ENCODE data around the gene MTREX.
A peak's percentile ranks its signal among the peaks of the same experiment; 100 is the strongest.

MTREX gene

DNA sequence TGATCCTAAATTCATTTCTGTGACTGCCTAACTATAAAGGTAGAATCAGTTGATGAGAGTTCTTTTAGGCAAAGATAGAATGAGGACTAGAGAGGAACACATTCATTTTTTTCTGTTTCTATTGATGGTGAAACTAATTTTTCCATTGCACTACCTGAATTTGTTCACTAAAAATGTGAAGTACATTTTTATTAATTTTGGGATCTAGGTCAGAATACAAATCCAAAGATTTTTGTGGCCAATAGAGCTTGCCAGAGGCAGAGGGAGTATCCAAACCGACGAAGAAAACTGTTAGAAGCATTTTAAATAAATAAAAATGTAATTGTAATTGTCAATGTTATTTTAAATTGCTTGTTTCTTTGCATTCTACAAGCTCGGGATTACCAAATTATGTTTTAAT, 78.1 kb downstream of the MTREX start:
- no peak for DNase-seq

GRCh38 chr5:55386356-55386755, 78.6 kb downstream of the MTREX start:
- no peak for DNase-seq

GRCh38 chr5:55387865-55388264, 80.1 kb downstream of the MTREX start:
- no peak for DNase-seq

- DNase-seq, result no peak
These were observed 83.9 kb downstream of the MTREX start for GRCh38 chr5:55391707-55392106.

DNA sequence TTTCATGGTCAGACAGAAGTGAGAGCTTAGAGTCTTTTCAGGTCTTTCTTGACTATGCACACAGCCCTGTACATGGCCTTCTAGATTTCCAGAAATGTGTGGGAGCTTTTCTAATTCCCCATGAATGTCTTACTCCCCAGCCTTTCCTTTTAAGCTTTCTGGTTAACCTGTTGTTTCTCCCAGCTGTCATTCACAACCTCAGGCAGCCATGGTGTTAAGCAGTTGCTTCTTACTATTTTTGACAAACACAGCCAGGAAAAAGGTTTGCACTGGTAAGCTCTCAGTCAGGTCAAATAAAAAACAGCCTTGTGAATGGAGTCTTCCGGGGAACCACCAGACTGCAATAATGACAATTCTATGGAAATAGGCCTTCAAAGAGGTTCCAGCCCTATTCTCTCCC, 84.9 kb downstream of the MTREX start:
- DNase-seq, result no peak

GRCh38 chr5:55393501-55394175, 85.8 kb downstream of the MTREX start:
- DNase-seq, result no peak

- DNase-seq, result no peak
These were observed 94.4 kb downstream of the MTREX start for GRCh38 chr5:55402199-55402598.

DNA sequence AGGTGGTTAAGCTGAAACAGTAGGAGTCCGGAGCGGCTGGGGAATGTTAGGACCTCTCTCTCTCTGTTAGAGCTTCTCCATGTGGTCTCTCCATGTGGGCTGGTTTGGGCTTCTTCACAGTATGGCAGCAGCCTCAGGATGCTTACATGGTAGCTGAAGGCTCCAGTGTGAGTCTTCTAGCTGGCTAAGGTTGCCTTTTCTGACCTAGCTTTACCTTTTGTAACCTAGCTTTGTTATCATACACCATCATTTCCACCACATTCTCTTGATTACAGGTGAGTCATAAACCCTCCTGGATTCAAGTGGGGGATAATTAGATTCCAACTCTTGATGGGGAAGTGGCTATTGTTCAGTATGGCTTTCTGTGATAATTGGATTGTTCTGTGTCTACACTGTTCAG, 98.5 kb downstream of the MTREX start:
- DNase-seq, result peak; percentile 46

DNA sequence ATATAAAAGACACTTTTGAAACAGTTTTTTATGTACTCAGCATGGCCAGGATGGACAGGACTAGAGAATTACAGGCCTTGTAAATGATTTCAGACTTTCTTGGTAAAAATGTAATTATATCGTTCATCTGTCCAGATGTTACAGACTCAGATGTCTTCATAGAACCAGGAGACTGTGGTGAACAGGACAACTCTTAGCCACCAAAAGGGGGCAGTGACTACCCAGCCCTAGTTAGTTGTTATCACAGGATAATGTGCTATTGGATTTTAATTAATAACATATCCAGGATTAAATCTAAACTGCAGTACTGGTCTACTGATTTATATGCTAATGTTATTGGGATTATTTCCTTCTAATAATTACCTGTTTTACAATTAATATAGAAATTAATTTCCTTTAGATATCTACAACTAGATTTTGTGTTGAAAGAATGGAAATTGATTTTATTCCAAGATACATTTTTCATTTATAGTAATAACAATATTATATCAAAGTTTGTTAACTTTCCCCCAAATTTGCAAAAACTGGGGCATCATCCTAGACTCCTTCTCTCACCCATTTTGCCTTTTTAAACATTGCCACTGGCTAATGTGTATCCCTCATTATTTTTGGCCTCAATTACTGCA, 99.4 kb downstream of the MTREX start:
- peak; percentile 18 for DNase-seq

DNA sequence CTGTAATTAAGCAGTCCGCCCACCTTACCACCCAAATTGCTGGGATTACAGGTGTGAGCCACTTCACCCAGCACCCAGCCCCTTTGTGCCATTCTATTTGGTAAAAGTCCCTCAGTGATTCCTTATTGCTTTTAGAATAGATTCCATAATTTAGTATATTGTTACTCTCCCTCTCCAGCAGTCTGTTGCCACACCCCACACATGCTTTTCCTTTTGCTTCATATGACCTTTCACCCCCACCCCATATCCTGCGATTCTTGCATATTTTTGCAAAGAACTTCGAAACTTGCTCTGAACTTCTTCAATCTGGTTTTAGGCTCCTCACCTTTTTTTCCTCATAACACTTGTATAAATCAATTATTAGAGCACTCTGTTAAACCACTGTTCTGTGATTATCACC, 100.2 kb downstream of the MTREX start:
- no peak for DNase-seq

DNA sequence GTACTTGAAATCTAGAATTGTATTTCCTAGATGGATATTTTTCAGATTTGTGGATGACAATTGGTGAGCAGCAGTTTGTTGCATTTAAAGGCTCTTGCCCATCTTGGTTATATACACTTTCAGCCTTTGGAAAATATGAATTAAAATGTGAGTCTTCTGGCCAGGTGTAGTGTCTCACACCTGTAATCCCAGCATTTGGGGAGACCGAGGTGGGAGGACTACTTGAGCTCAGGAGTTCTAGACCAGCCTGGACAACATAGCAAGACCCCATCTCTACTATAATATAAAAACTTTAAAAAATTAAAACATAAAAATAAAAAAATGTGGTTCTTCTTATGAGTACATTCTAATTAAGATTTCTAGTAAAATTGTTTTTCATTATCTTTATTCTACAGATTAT, 102.0 kb downstream of the MTREX start:
- DNase-seq, result no peak

DNA sequence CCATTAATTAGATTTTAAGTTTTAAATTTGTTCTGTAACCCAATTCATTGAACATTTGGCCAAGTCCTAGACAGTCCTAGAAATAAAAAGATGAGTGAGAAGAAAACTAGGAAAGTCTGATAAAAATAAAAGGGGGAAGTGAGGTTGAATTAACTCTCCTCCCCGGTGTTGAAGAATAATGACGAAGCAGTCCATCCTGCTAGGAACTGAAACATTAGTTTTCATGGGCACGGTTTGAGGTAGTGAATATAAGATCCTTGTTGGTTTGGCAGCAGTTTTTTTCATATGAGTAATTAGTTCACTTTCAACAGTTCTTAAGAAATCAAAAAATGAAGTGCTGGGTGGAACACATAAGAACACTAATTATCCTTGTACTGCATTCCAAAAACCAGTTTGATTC, 103.1 kb downstream of the MTREX start:
- no peak for DNase-seq

DNA sequence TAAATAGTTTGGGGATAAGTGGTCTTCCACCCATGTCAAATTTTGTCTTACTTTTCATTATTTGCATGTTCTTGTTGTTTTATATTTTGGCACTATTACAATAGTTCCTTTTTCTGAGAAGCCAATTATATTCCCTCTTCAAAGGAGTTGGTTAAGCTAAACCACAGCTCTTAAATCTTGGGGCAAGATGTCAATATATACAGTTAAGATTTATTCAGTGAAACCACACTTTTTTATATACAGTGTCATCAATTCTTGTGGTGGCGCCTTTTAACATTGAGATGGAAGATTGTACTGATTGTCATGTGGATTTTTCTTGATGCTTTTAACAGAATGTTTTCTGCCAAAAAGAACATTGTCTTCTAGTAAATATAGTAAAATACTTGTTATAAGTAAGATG, 104.1 kb downstream of the MTREX start:
- no peak for DNase-seq

GRCh38 chr5:55413644-55414043, 105.9 kb downstream of the MTREX start:
- no peak for DNase-seq

GRCh38 chr5:55415071-55415470, 107.3 kb downstream of the MTREX start:
- DNase-seq, result no peak

DNA sequence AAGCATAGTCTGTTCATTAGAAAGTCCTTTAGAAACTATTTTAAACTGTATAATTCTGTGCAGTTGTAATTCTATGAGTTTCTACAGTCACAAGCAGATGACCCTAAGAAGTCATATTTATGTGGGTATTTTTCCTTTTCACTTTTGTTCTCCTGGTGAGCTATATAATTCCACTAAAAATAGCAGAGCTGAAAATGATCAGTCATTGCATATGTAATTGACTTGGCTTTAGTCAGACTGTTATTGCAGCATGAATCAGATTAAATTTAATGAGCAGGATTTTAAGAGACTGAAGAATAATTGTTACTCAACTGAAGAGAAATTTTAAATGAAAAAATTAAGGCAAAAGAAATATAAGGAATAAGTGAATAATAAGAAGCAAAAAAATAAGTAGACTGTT, 108.5 kb downstream of the MTREX start:
- DNase-seq, result no peak

DNA sequence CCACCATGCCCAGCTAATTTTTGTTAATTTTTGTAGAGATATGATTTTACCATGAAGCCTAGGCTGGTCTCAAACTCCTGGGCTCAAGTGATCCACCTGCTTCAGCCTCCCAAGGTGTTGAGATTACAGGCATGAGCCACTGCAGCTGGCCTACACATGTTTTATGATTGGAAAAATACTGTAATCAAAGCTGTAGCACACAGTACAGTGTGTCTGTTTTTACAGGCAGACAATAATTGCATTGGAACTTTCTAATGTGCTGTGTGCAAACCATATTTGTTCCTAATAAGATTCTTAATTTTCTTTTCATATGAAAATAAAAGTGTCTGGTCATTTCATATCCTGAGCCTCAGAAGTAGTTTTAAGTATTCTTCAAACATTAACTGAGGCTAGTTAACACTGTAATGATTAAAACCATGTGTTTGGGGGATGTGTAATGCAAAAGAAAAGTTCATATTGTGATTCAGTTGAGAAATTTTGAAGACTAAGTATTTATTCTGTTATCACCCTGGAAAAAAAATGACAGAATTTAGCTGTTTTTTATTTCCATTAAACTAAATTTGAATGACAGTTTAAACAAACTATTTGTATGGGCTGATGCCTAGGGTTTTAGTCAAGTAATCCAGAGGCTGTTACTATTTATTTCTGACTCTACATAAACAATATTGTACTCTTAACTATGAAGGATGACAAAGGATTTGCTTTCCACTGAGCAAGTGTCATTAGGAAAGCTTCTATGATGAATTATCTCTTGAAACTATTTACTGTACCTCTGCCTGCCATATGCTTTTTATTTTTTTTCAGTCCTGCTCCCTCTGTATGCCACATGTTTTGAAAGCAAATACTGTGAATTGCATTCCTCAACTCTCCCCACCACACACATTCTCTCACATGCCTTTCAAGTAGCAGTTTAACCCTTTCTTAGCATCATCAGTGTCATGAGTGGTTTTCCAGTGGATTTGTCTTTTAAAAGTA, 111.5 kb downstream of the MTREX start:
- DNase-seq, result no peak

DNA sequence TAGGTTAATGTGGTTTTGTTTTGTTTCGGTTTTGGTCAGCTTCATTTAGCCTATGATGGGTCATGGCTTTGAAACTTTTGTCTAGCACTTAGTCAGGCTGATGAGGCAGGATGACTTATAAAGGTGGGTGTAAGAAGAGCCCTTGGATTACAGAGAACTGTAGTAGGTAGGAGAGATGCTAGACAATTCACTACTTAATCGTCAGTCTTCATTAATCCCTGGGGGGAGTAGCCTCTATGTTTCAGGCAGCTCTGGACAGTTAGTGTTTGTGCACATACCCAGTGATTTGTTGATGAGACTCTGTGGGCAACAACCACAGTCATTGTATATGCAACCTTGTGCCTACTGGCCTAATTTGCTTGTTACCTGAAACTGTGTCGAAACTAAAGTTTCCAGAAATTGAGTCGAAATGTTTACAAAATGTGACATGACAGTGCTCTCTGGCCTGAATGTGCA, 113.3 kb downstream of the MTREX start:
- no peak for DNase-seq

DNA sequence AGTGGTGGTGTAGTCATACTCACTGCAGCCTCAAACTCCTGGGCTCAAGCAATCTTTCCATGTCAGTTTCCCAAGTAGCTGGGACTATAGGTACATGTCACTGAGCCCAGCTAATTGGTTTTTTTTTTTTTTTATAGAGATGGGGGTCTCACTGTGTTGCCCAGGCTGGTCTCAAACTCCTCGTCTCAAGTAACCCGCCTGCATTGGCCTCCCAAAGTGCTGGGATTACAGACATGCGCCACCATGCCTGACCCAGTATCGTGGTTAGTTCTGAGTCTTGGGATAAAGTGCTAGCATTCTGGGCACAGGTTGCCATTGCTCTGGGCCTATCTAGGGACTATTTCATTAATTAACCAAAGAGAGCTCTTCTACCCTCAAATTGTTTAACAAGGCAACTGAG, 118.7 kb downstream of the MTREX start:
- DNase-seq, result no peak

GRCh38 chr5:55427157-55427556, 119.4 kb downstream of the MTREX start:
- no peak for DNase-seq

DNA sequence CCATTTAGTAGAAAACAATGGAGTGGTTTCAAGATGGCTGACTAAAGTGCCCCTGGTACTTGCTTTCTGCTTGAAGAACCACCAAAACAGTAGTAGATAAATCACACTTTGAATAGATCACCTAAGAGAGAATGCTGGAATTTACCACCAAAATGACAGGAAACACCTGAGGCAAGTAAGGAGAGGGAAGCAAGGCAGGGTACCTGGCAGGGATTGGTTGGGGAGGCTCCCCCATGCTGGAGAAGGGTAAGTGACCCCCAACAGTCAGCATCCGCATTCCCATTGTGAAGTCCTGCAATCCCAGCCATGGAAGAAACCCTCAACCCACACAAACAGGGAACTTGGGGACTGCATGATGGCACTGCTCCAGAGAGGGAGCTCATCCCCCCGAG, 121.4 kb downstream of the MTREX start:
- DNase-seq, result no peak

GRCh38 chr5:55429613-55430253, 121.9 kb downstream of the MTREX start:
- DNase-seq, result no peak

GRCh38 chr5:55432549-55432948, 124.8 kb downstream of the MTREX start:
- DNase-seq, result no peak
